ENCODE data around the gene HBEGF. TPM values are rescaled to one million over a fixed set of nuclear protein-coding genes. Genes with fewer than 3 reads are reported as not detected.

HBEGF gene
- polyA plus RNA-seq, 2 of the 4 experiments (the other 2 are of a cell fraction), result 3.4 to 5.0 TPM

DNA sequence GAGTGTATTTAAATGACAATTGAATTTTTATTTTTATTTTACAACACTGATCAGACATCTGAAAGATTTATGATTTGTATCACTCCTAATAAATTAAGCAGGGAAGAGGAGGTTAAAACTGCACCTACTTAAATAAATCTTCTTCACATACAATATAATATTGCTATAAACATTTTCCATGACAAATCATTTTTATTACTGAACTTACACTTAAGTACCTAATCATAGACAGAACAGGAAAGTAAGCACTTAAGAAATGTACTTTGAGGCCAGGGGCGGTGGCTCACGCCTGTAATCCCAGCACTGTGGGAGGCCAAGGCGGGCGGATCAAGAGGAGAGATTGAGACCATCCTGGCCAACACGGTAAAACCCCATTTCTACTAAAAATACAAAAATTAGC lies 47.3 kb downstream of the HBEGF start:
- Histone ChIP-seq H3K4me1 (peaks cover 70% of the 10 kb centered on the region), H3K9me3 (no peaks in the 10 kb centered on the region), H3K4me2 (0 out of 3 replicates have a peak overlapping the region, but pooled peaks have one; percentile 33), H3K4me3 (no peak overlapping the region), H3K27ac (0 out of 6 replicates have a peak overlapping the region, but pooled peaks of 1 of the 2 experiments have one; percentile 34)
- TF ChIP-seq, protein P1, sequence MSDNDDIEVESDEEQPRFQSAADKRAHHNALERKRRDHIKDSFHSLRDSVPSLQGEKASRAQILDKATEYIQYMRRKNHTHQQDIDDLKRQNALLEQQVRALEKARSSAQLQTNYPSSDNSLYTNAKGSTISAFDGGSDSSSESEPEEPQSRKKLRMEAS (IDR thresholded peaks at IDR 0.05), result no peak
- TF ChIP-seq RFX5 (IDR thresholded peaks at IDR 0.05) (no peak), KDM5A (IDR thresholded peaks at IDR 0.05) (no peak), JUNB (IDR thresholded peaks at IDR 0.05) (no peak), EHF (CRISPR knock-in tag; IDR thresholded peaks at IDR 0.05) (no peak), RNF2 (IDR thresholded peaks at IDR 0.05; ENCODE audit: borderline replicate concordance, low read depth) (no peak), MAFK (IDR thresholded peaks at IDR 0.05; ENCODE audit: partially characterized antibody) (no peak), TFCP2L1 (CRISPR knock-in tag; IDR thresholded peaks at IDR 0.05) (no peak), EHMT2 (IDR thresholded peaks at IDR 0.05; ENCODE audit: low read depth) (no peak), ZC3H11A (IDR thresholded peaks at IDR 0.05) (no peak), SREBF2 (IDR thresholded peaks at IDR 0.05) (no peak), RARB (CRISPR knock-in tag; IDR thresholded peaks at IDR 0.05) (no peak), MYC (IDR thresholded peaks at IDR 0.05; ENCODE audit: borderline replicate concordance, low read length) (no peak), ESRRA (IDR thresholded peaks at IDR 0.05; ENCODE audit: borderline replicate concordance, low read length) (no peak), EP300 (IDR thresholded peaks at IDR 0.05) (no peak), USF2 (IDR thresholded peaks at IDR 0.05) (no peak), CBX2 (IDR thresholded peaks at IDR 0.05; ENCODE audit: borderline replicate concordance, low read depth) (no peak), CHD4 (IDR thresholded peaks at IDR 0.05; ENCODE audit: borderline replicate concordance) (no peak), NFE2L2 (conservative IDR thresholded peaks at IDR 0.05; ENCODE audit: low read length) (no peak)
- TF ChIP-seq, protein P2, sequence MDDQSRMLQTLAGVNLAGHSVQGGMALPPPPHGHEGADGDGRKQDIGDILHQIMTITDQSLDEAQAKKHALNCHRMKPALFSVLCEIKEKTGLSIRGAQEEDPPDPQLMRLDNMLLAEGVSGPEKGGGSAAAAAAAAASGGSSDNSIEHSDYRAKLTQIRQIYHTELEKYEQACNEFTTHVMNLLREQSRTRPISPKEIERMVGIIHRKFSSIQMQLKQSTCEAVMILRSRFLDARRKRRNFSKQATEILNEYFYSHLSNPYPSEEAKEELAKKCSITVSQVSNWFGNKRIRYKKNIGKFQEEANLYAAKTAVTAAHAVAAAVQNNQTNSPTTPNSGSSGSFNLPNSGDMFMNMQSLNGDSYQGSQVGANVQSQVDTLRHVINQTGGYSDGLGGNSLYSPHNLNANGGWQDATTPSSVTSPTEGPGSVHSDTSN (IDR thresholded peaks at IDR 0.05), result no peak
- FAIRE-seq (no peak), DNase-seq (ENCODE audit: low read depth in 1 of 2, low spot score in 1 of 2) (no peak), ATAC-seq (no peak)
- 75% methylated on average over 5 of the region's 5 CpGs for WGBS (ENCODE audit: missing lambda C conversion rate)
- ChIA-PET POLR2A (no interaction called here), CTCF (interaction anchor here (1.0 to 2.0 kb wide), 2 partner anchors 47 to 55 kb away, joined by 5 to 6 read pairs; partner anchors contain the start of gene HBEGF)

DNA sequence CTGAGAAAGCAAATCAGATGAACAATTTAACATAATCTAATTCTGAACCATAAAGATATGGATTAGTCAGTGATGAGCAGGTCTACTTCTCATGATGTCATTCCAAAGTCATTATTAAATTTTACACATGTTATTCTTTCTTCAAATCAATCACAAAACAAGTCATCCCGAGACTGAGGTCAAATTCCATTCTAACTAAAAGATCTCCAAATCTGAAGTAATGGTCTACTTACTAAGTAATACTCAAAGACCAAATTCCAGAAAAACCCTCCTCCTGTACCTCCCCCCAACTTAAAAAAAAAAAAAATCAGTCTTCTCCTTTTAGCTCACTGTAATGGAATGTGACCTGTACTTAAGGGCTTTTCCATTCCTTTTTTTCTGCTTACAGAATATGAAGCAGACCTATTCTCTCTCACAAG lies 48.2 kb downstream of the HBEGF start:
- Histone ChIP-seq H3K4me3 (no peak overlapping the region), H3K27ac (no peak overlapping the region), H3K9me3 (no peaks in the 10 kb centered on the region), H3K4me1 (peaks cover 73% of the 10 kb centered on the region), H3K4me2 (peak overlapping the region; percentile 33; the same call in 2 of the 3 replicates)
- ATAC-seq, result no peak
- no peak for FAIRE-seq
- WGBS (ENCODE audit: missing lambda C conversion rate), result 20% methylated on average over 1 of the region's 1 CpG
- no peak for DNase-seq (ENCODE audit: low read depth in 1 of 2, low spot score in 1 of 2)
- ChIA-PET CTCF (interaction anchor here (0.7 to 1.9 kb wide), 4 partner anchors 37 to 534 kb away, joined by 3 to 6 read pairs (median 3); partner anchors contain the start of gene HBEGF), POLR2A (no interaction called here)
- TF ChIP-seq RAD21 (conservative IDR thresholded peaks at IDR 0.05 in 1 of 2, IDR thresholded peaks at IDR 0.05 in 1 of 2), result no peak
- no peak for TF ChIP-seq CHD2 (IDR thresholded peaks at IDR 0.05; ENCODE audit: low read length, partially characterized antibody)
- TF ChIP-seq MAFK (IDR thresholded peaks at IDR 0.05; ENCODE audit: partially characterized antibody), result no peak
- TF ChIP-seq KDM1A (IDR thresholded peaks at IDR 0.05; ENCODE audit: low read depth), result no peak
- TF ChIP-seq GATA3 (IDR thresholded peaks at IDR 0.05; ENCODE audit: borderline replicate concordance), result no peak
- no peak for TF ChIP-seq FOSB (CRISPR knock-in tag; IDR thresholded peaks at IDR 0.05)
- TF ChIP-seq CTCF (IDR thresholded peaks at IDR 0.05), result no peak
- no peak for TF ChIP-seq SREBF2 (IDR thresholded peaks at IDR 0.05)
- no peak for TF ChIP-seq RFX5 (IDR thresholded peaks at IDR 0.05)
- no peak for TF ChIP-seq ZFP36 (IDR thresholded peaks at IDR 0.05; ENCODE audit: borderline replicate concordance, partially characterized antibody)

Measured in A549 (cell line).